Peyer's patch (tissue), 4 donors: ENCODE measurements around the gene RHOF.

Experiments
- CTCF ChIP-seq, 6 experiments: fragments of 450-650 bp in 4 of 6; fragments of 200-600 bp in 2 of 6; sonication (generic) in 1 of 6; IDR thresholded peaks; one replicate each; pipeline ENCODE4 v1.5.1; 2017 to 2019; ENCODE audit warnings: antibody characterized with exemption in 6 of 6, mild to moderate bottlenecking in 3 of 6, moderate library complexity in 1 of 6
- POLR2A ChIP-seq, 2 donors: fragments of 450-650 bp; IDR thresholded peaks; one replicate each; pipeline ENCODE4 v1.5.1; 2017; ENCODE audit warnings: antibody characterized with exemption in 2 of 2, mild to moderate bottlenecking in 2 of 2, moderate library complexity in 2 of 2

GRCh38 chr12:121793838-121794533, 498 bp upstream of the RHOF start:
- TF ChIP-seq CTCF (IDR thresholded peaks at IDR 0.05) = peak; percentile 100
- TF ChIP-seq POLR2A (IDR thresholded peaks at IDR 0.05) = peak in 1 of 2 donors; percentile 62
